ENCODE measurements around the gene CASR. TPM values are rescaled to one million over a fixed set of nuclear protein-coding genes. Genes with fewer than 3 reads are reported as not detected.

CASR gene
- total and polyA plus RNA-seq, 11 donors = 0.02 TPM; not detected in 10

- no peak for ATAC-seq
- no peaks in the 10 kb centered on the region for H3K36me3 ChIP-seq
These were observed 574 bp downstream of the CASR start for GRCh38 chr3:122183893-122184590.

DNA sequence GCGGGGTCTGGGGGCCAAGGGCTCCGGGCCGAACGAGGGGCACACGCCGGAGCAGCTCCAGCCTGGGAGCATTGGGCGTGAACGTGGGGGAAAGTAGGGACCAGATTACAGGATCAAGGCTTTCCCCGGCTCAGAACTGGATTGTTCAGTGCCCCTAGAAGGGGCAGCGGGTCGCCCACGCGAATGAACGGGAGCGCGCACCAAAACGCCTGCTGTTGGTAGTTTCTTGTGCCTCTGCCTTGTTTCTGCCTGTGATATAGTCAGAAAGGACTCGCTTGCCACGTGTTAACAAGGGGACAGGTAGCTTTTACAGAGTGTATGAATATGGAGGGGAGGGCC is 1.1 kb downstream of the CASR start:
- no peak for TF ChIP-seq POLR2A (IDR thresholded peaks at IDR 0.05)
- TF ChIP-seq, protein P1, sequence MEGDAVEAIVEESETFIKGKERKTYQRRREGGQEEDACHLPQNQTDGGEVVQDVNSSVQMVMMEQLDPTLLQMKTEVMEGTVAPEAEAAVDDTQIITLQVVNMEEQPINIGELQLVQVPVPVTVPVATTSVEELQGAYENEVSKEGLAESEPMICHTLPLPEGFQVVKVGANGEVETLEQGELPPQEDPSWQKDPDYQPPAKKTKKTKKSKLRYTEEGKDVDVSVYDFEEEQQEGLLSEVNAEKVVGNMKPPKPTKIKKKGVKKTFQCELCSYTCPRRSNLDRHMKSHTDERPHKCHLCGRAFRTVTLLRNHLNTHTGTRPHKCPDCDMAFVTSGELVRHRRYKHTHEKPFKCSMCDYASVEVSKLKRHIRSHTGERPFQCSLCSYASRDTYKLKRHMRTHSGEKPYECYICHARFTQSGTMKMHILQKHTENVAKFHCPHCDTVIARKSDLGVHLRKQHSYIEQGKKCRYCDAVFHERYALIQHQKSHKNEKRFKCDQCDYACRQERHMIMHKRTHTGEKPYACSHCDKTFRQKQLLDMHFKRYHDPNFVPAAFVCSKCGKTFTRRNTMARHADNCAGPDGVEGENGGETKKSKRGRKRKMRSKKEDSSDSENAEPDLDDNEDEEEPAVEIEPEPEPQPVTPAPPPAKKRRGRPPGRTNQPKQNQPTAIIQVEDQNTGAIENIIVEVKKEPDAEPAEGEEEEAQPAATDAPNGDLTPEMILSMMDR (IDR thresholded peaks at IDR 0.05) = no peak
- WGBS, 4 donors = 2 to 7% (median 6%) methylated on average over 18 to 19 of the region's 19 CpGs
- no peak overlapping the region for H3K27ac ChIP-seq
- ATAC-seq = no peak
- H3K4me3 ChIP-seq = peak overlapping the region in 7 of 12 donors; percentile 3 to 44 (median 15)
- H3K9me3 ChIP-seq = no peaks in the 10 kb centered on the region
- H3K27me3 ChIP-seq = peaks cover 13 to 64% (median 36%) of the 10 kb centered on the region in 9 donors
- intact Hi-C loops (cut with DNase I) = no loop called here
- peaks cover 0 to 14% (median 0%) of the 10 kb centered on the region in 12 donors for H3K4me1 ChIP-seq
- no peak for DNase-seq
- no peaks in the 10 kb centered on the region for H3K36me3 ChIP-seq

More at GRCh38 chr3:122183893-122184590, 574 bp downstream of the CASR start:
- Histone ChIP-seq H3K27ac (no peak overlapping the region), H3K4me3 (peak overlapping the region in 7 of 12 donors; percentile 3 to 44 (median 15)), H3K9me3 (peaks cover 0 to 1% (median 0%) of the 10 kb centered on the region in 12 donors), H3K4me1 (peaks cover 0 to 14% (median 0%) of the 10 kb centered on the region in 12 donors), H3K27me3 (peaks cover 13 to 59% (median 36%) of the 10 kb centered on the region in 9 donors)
- no peak for DNase-seq
- TF ChIP-seq, protein P1 (IDR thresholded peaks at IDR 0.05) = no peak
- TF ChIP-seq POLR2A (IDR thresholded peaks at IDR 0.05) = no peak
- intact Hi-C loops (cut with DNase I) = no loop called here
- WGBS, 4 donors = 1 to 3% (median 2%) methylated on average over 45 to 64 of the region's 64 CpGs

DNA sequence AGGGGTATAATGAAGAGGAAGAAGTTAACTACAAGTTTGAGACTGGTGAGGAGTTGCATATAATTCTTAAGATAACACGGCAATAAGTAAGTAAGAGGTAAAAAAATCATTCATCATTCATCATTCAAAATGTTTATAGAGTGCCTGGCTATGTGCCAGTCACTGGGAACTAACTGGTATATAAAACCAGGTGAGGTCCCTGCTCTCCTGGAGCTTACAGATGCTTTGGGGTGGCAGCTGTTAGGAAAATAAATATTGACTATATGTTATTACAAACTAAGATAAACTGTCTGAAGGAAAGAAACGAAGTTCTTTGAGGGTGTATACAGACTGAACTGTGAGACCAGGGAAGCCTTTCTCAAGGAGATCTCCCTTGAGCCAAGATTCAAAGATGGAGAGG is 2.9 kb downstream of the CASR start:
- Histone ChIP-seq H3K9me3 (no peaks in the 10 kb centered on the region), H3K36me3 (no peaks in the 10 kb centered on the region), H3K27me3 (peaks cover 13 to 66% (median 39%) of the 10 kb centered on the region in 9 donors), H3K4me1 (peaks cover 0 to 14% (median 0%) of the 10 kb centered on the region in 12 donors), H3K27ac (no peak overlapping the region), H3K4me3 (no peak overlapping the region)
- no peak for TF ChIP-seq POLR2A (IDR thresholded peaks at IDR 0.05)
- TF ChIP-seq, protein P1 (IDR thresholded peaks at IDR 0.05) = no peak
- WGBS, 4 donors = 53 to 70% (median 64%) methylated on average over 2 of the region's 2 CpGs
- intact Hi-C loops (cut with DNase I) = no loop called here
- ATAC-seq (no peak), DNase-seq (no peak)

GRCh38 chr3:122188737-122189136 is 5.3 kb downstream of the CASR start:
- ATAC-seq (no peak), DNase-seq (no peak)
- H3K27ac ChIP-seq = no peak overlapping the region
- no peaks in the 10 kb centered on the region for H3K36me3 ChIP-seq
- H3K9me3 ChIP-seq = no peaks in the 10 kb centered on the region
- intact Hi-C loops (cut with DNase I) = no loop called here
- H3K4me3 ChIP-seq = no peak overlapping the region
- H3K4me1 ChIP-seq = peaks cover 0 to 11% (median 0%) of the 10 kb centered on the region in 12 donors
- H3K27me3 ChIP-seq = peaks cover 11 to 47% (median 23%) of the 10 kb centered on the region in 9 donors
- TF ChIP-seq, protein P1 (IDR thresholded peaks at IDR 0.05) = no peak
- TF ChIP-seq POLR2A (IDR thresholded peaks at IDR 0.05) = no peak
- WGBS, 4 donors = 49 to 65% (median 59%) methylated on average over 1 of the region's 1 CpG

Measured in heart left ventricle (tissue), 16 donors.